Suppressor macrophage treated with lipopolysaccharide for 1 hour (primary cell): ENCODE results near the gene TREML2.
"Not testable (repeated sequence)": the region's sequence is repeated elsewhere in the genome, so short reads cannot be mapped to it uniquely, and the experiment has no call there.

Experiments
- DNase-seq, 3 donors: peaks; one replicate each; pipeline ENCODE4 v3.0.0-alpha.2; 2020 to 2022

The TREML2 gene, protein sequence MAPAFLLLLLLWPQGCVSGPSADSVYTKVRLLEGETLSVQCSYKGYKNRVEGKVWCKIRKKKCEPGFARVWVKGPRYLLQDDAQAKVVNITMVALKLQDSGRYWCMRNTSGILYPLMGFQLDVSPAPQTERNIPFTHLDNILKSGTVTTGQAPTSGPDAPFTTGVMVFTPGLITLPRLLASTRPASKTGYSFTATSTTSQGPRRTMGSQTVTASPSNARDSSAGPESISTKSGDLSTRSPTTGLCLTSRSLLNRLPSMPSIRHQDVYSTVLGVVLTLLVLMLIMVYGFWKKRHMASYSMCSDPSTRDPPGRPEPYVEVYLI

DNA sequence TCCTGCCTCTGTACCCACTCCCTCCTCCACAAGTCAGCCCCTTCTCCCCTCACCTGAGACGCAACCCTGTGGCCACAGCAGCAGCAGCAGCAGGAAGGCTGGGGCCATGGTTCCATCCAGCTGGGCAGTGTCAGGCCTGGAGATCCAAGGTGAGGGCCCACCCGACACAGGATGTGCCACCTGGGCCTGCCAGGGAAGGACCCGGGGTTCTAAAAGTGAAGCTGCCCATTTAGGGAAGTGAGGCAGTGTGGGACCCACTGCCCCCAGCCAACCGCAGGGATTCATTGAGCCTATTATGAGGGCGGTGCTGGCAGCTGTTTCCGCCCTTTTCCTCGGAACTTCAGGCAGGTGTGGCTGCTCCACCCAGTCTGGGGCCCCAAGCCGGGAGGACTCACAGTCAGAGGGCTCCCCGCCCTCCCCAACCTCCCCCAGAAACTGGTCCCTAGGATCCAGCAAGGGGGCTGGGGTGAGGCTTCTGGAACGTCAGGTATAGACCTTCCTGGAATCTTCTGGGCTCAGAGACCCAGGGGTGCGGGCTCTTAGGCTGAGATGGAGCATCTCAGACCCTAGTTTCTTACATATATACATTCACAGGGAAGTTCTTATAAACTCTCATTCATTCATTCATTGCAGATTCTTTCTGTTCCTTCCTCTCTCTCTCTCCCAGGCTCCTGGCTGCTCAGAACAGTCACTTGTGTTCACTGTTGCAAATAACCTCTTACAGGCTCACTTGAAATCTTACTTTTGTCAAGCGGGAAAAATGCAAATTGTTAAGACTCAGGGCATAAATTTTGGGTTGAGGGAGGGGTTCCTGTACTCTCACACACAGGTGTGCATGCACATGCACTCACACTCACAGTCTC is at the start of gene TREML2:
TSS of gene TREML2 (minus strand) at position 249 of the 863 bp plus-strand sequence. CDS start at position 108, 141 bp downstream.
- DNase-seq: peak in 1 of 3 donors; percentile 33

DNA sequence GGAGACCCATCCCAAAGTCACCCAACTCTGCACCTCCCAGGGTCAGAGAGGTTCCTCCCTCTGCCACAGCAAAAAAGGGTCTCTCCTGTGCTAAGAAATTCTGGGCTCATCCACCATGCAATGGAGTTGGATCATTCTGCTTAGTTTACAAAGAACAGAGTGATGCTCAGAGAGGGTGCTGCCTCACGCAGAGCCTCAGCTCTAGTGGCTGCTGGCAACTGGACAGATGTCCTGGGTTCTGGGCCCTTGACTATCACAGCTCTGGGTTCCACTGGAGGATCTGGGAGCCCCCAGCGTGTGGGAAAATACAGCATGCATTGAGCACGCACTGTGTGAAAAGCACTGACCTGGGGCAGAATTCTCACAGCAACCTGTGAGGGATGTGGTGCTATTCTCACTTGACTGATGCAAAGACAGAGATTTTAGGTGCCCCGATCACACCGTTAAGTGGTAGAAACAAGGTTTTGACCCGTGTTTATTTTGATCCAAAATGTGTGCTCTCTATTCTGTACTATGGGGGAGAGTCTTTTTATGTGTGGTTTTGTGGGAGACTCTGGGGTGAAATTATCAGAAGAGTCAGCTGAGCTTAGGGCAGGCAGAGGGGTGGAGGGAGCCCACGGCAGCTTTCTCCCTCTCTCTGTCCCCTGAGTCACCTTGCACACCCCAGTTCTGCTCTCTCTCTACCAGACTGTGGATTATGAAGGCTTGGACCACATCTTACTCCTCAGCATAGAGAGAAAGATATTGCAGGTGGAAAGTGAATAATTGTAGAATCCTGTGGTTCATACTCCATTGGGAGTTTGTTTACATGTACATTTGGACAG is 47.1 kb upstream of the TREML2 start:
- DNase-seq: no peak

DNA sequence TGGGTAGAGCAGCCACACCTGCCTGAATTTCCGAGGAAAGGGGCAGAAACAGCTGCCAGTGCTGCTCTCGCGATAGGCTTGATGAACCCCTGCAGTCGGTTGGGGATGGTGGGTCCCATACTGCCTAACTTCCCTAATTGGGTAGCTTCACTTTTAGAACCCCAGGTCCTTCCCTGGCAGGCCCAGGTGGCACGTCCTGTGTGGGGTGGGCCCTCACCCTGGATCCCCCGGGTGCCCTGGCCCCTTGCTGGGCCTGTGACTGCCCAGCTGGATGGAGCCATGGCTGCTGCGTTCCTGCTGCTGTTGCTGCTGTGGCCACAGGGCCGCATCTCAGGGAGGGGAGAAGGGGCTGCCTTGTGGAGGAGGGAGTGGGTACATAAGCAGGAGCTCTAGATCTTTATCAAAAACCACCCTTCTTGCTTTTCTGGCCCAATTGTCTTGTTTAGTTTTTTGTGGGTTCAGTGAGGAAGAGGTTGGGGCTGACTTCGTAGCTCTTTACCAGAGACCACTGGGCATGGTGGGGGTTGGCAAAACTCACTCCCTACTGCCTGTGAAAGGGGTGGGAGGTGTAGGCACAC is 46.4 kb upstream of the TREML2 start:
- DNase-seq: no peak

DNA sequence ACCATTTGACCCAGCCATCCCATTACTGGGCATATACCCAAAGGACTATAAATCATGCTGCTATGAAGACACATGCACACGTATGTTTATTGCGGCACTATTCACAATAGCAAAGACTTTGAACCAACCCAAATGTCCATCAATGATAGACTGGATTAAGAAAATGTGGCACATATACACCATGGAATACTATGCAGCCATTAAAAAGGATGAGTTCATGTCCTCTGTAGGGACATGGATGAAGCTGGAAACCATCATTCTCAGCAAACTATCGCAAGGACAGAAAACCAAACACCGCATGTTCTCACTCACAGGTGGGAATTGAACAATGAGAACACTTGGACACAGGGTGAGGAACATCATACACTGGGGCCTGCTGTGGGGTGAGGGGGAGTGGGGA is 45.6 kb upstream of the TREML2 start:
- DNase-seq: not testable (repeated sequence)

DNA sequence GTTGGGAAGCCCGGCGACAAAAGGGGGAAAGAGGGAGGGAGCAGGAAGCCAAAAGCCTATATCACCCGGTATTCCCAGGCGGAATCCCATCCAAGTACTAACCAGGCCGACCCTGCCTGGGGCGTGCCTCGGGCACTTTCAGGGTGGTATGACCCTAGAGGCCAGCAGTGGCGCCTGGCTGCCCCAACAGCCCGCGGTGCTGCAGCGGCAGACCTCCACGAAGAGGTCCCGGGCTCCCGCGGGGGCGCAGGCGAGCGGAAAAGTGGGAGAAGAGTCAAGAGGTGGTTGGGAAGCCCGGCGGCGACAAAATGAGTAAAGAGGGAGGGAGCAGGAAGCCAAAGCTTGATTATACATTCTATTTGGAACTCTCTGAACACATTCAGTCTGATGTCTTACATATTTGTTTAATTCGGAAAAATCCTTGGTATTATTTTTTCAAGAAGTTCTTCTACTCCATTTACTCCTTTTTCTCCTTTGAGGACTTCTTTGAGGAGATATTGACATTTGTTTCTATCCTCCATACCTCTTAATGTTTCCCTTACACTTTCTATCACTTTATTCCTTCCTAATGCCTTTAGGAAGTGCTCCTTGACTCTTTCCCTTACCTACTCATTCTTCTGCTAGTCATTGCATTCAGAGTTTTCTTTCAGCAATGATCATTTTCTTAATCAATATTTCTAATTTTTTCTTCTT is 38.7 kb upstream of the TREML2 start:
- DNase-seq: no peak

DNA sequence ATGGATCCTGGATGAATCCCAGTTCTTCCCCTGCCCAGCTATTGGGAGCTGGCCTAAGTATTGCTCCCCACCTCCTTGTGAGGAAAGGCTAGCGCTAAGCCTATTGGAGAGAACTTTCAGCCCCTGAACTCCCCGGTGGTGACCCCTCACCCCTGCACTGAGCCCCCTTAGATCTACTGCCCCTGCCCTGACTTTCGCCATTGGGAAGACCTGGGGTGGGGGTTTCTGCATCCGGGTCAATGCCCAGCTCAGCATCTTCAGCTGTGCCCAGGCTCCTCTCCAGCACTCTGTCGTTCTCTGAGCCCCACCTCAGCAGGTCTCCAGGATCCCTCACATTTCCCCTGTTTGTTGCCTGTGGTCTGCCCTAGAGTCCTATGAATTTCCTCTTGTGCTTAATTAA is 36.2 kb upstream of the TREML2 start:
- no peak for DNase-seq

DNA sequence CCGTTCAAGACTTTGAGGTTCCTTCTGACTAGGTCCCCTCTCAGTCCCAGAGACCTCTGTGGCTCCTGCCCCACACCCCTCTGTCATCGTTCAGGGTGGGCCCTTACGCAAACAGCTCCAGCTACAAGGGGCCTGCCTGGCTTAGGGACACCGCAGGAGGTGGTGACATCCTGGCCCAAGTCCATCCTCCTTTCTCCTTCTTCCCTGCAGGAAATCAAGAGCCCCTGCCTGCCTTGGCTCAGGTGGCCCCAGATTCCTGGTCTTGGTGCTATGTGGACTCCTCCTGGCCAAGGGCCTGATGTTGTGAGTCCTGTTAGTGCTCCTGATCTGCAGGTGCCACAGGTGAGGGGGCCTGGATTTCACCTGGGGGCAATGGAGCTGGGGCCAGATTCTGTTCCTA is 35.3 kb upstream of the TREML2 start:
- DNase-seq: no peak

DNA sequence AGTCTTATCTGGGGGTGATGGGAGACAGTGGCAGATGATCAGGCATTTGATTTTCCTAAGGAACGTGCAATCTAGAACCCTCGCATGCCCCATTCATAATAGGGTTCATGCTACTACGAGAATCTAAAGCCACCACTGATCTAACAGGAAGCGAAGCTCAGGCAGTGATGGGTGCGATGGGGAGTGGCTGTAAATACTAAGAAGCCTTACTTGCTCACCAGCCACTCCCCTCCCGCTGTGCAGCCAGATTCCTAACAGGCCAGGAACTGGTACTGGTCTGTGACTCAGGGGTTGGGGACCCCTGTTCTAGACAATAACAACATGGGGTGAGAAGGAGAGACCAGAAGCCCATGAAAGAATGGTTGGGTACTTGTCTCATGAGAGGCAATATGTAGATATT is 31.7 kb upstream of the TREML2 start:
- no peak for DNase-seq

DNA sequence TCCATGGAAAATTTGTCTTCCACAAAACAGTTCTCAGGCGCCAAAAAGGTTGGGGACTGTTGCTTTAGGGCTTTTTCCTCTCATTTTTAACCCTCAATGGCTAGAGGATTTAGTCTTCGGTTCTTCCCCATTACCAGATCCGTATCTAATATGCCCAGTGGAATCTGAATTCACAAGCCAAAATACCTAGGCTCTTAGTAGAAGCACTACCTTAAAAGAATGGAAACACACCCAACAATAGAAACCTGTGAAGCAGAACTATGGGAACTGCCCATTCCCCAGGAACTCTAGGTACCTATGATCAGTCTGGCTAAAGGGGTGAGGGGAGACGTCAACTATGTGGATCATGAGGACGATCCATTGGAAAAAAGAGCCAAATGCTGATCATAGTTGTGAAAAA is 30.3 kb upstream of the TREML2 start:
- DNase-seq: no peak

DNA sequence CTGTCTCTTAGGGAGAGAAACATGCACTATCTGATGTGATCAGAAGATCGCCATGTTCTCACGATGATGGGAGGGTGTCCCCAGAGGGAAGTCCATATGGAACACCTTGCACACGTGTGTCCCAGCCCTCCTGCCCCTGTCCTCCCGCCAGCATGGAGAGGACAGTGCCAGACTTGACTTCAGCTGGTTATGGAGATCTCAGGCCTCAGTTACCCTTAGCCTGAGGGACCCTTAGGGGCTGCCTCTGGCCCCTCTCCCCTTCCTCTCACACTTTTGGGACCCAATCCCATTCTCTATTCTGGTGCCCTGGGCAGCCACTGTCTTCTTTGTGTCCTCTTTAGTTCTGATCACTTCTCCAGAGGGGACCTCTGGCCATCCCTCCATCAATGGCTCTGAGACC is 28.8 kb upstream of the TREML2 start:
- no peak for DNase-seq

DNA sequence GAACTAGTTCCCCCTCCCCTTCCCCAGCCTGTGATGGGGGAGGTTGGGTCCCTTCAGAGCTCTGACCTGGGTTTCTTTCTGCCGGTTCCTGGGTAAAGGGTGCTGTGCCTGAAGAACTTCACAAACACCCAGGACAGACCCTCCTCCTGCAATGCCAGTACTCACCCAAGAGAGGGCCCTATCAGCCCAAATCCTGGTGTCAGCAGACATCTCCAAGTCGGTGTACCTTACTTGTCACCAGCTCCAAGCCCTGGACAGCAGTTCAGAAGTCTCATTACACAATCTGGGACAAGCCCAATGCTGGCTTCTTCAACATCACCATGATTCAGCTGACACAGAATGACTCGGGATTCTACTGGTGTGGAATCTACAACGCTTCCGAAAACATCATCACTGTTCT is 27.7 kb upstream of the TREML2 start:
- DNase-seq: peak; percentile 83 to 91 (median 87)

DNA sequence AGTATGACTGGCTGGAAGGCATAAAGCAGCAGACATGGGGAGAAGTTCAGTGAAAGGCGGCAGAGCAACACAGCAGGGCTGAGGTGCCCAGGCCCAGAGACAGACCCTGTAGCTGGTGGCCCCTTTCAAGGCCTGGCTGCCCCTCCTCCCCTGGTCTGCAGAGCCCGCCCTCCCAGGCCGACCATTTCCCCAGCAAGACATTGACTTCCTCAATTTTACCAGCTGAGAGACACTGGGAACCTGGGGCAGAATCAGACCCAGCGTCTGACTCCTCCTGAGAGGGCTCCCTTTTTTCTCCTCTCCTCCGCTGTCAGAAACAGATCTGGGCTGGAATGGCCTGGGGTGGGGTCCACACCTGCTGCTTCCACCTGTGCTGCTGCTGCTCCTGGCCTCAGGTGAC is 27.1 kb upstream of the TREML2 start, which contains the start of gene TREML4:
TSS of gene TREML4 (plus strand) at position 254 of the 400 bp plus-strand sequence. CDS start at position 333, 79 bp downstream.
- DNase-seq: peak in 1 of 3 donors; percentile 65

DNA sequence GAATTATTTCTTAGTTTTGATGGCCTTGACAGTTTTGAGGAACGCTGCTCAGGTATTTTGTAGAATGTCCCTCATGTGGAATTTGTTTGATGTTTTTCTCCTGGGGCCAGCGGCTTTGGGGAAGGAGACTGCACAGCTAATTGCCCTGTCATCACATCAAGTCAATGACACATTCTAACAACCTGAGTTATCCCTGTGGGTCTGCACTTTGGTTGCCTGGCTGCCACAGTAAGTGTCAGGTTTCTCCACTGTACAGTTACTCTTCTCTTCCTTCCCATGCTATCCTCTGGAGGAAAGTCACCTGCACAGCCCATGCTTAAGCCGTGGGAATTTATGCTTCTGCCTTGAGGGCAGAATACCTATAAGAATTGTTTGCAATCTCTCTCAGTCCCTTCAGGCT is 25.8 kb upstream of the TREML2 start:
- no peak for DNase-seq

DNA sequence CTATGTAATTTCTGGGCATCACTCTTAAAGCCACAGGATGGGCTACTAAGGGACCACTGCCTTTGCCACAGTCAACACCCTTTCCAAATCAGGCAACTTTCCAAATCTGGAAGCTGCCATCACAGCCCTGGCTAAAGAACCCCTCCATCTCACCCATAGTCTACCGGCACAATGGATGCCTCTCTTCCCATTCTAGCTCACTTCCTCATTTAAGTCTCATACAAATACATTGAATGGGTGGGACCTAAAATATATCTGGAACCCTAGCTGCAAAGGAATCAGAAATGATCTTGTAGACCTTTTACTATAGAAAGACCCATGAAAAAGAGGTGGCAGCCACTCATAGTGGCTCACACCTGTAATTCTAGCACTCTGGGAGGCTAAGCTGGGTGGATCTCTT is 23.9 kb upstream of the TREML2 start:
- no peak for DNase-seq

DNA sequence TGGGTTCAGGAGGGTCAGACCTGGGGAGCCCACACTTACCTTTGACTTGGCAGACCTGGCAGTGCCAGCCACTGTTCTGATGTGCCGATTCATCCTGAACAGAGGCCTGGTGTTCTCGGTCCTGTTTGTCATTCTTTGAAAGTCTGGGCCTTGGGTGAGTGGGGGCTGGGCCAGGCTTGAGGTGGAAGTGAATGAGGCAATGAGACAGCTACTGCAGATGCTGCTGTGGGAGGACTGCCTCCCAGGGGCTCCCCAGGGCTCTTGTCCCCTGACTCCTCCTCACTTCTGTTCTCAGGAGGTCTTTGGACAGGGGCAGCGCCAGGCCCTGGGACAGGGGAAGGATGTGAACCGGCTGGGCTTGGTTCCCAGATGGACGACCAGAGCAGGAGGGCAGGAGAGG is 21.6 kb upstream of the TREML2 start:
- peak in 1 of 3 donors; percentile 17 for DNase-seq

DNA sequence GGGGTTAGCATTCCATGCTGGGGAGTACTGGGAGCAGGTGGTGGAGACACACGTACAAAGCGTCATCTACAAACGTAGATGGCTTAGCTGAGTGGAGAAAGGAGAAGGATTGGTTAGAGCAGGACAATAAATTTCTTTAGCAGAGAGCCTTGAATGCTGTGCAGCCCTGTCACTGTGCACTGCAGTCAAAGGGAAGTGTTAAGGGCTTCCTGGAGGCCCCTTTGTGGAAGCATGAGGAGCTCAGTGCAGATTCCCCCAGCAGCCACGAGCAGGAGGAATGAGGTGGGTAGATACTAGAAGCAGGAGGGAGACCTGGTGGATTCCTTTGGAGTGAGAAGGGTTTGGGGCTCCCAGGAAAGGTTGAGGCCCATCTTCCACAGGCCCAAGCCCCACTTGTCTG is 21.1 kb upstream of the TREML2 start:
- no peak for DNase-seq

DNA sequence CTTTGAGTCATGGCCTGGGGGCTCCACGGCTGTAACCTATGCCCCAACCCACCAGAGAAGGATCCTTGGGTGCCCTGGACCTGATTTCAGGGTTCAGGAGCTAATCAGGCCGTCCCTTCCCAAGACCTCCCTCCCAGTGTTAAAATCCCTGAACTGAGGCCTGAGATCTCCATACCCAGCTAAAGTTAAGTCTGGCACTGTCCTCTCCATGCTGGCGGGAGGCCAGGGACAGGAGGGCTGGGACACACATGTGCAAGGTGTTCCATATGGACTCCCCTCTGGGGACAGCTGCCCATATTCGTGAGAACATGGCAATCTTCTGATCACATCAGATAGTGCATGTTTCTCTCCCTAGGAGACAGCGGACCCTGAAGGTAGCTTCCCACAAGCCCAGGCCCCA is 15.7 kb upstream of the TREML2 start:
- no peak for DNase-seq

DNA sequence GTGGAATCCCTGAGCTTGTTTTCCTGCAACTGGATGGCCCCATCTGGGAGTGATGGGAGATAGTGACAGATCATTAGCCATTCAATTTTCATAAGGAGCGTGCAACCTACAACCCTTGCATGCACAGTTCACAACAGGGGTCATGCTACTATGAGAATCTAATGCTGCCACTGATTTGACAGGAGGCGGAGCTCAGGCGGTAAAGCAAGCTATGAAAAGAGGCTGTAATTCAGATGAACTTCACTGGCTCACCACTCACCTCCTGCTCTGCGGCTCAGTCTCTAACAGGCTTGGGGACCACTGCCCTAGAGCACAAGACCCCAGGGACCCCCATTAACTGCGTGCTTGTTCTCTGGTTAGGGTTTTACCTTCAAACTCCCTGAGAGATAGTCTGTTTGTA is 14.8 kb upstream of the TREML2 start:
- no peak for DNase-seq

DNA sequence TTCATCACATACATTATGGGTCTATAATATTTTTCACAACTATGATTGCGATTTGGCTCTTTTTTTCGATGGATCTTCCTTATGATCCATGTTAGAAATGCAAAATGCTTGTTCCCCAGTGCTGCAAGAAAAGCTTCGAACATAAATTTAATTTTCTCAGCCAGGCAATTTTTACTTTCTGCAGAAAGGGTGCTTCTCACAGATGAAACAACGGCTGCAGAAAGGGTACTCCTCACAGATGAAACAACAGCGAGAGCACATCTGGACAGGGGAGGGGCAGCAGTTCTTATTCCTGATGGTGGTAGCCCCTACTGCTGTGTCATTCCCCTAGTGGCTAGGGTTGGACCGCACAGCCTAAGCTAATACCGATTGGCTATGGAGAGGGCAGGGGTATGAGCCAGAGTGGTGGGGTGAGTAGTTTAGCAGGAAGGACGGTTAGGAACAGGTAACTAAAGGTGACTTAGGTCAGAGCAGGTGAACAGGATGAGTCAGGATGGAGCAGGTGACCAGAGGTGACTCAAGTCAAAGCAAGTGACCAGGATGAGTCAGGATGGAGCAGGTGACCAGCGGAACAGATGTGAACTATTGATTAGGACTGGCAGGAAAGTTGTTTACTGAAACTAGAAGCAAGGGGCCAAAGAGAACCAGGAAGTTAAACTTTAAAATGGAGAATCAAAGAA is 13.8 kb upstream of the TREML2 start:
- DNase-seq: no peak

DNA sequence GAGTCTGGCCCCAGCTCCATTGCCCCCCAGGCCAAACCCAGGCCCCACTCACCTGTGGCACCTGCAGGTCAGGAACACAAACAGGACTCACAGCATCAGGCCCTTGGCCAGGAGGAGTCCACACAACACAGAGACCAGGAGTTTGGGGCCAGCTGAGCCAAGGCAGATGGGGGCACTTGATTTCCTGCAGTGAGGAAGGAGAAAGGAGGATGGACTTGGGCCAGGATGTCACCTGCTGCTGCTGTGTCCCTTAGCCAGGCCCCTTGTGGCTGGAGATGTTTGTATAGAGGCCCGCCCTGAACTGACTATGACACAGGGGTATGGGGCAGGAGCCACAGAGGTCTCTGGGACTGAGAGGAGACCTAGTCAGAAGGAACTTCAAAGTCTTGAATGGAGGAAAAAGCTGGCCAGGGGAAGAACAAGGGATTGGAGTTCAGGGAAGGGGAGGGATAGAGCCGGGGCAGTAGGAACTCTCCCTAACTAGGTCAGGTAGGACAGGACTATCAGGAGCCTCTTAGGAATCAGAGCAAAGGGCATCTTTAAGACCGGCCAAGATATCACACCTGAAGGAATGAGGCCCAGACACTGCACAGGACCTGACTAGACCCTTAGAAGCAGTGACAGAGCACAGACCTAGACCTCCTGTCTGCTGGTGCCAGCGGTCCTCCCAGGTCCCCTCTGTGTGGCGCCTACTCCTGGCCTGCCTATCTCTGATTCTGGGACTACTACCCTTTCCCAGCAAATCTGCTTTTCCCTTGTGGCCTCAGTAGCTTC is 8.8 kb upstream of the TREML2 start:
- no peak for DNase-seq
